Measurements from ENCODE around the gene STK32B. TPM values are rescaled to one million over a fixed set of nuclear protein-coding genes. Genes with fewer than 3 reads are reported as not detected.
"Not testable (repeated sequence)": the region's sequence is repeated elsewhere in the genome, so short reads cannot be mapped to it uniquely, and the experiment has no call there.

The STK32B gene
- total RNA-seq, 2 experiments from 2014 or later = not detected

GRCh38 chr4:5162909-5163508 is 111.7 kb downstream of the STK32B start:
- no peak for DNase-seq
- ChIA-PET POLR2A (no interaction called here), CTCF (no interaction called here)
- H3K27me3 Mint-ChIP-seq = no peaks in the 10 kb centered on the region
- H3K27ac Mint-ChIP-seq = no peak overlapping the region
- H3K4me1 Mint-ChIP-seq (ENCODE audit: low read depth) = no peaks in the 10 kb centered on the region
- H3K36me3 Mint-ChIP-seq = no peaks in the 10 kb centered on the region
- intact Hi-C loops (cut with micrococcal nuclease) = no loop called here
- H3K4me3 Mint-ChIP-seq = no peak overlapping the region
- no peaks in the 10 kb centered on the region for H3K9me3 Mint-ChIP-seq

- Mint-ChIP-seq H3K9me3 (no peaks in the 10 kb centered on the region), H3K4me1 (ENCODE audit: low read depth) (no peaks in the 10 kb centered on the region), H3K4me3 (no peak overlapping the region), H3K27me3 (no peaks in the 10 kb centered on the region), H3K27ac (no peak overlapping the region), H3K36me3 (no peaks in the 10 kb centered on the region)
- ChIA-PET POLR2A (no interaction called here), CTCF (no interaction called here)
- intact Hi-C loops (cut with micrococcal nuclease) = no loop called here
- no peak for DNase-seq
Measured at GRCh38 chr4:5164221-5164912, 113.1 kb downstream of the STK32B start.

- POLR2A ChIA-PET = no interaction called here
- DNase-seq = no peak
- Mint-ChIP-seq H3K36me3 (no peaks in the 10 kb centered on the region), H3K4me3 (no peak overlapping the region), H3K4me1 (ENCODE audit: low read depth) (no peaks in the 10 kb centered on the region), H3K27me3 (no peaks in the 10 kb centered on the region), H3K9me3 (peaks cover 3% of the 10 kb centered on the region), H3K27ac (no peak overlapping the region)
- intact Hi-C loops (cut with micrococcal nuclease) = no loop called here
- CTCF ChIA-PET = no interaction called here
Measured at GRCh38 chr4:5165420-5166369, 114.4 kb downstream of the STK32B start.

GRCh38 chr4:5166377-5166776 is 115.1 kb downstream of the STK32B start:
- POLR2A ChIA-PET = no interaction called here
- peaks cover 3% of the 10 kb centered on the region for H3K9me3 Mint-ChIP-seq
- no peaks in the 10 kb centered on the region for H3K27me3 Mint-ChIP-seq
- intact Hi-C loops (cut with micrococcal nuclease) = no loop called here
- CTCF ChIA-PET = no interaction called here
- no peak overlapping the region for H3K4me3 Mint-ChIP-seq
- DNase-seq = no peak
- H3K36me3 Mint-ChIP-seq = no peaks in the 10 kb centered on the region
- no peaks in the 10 kb centered on the region for H3K4me1 Mint-ChIP-seq (ENCODE audit: low read depth)
- H3K27ac Mint-ChIP-seq = no peak overlapping the region

- Mint-ChIP-seq H3K4me1 (ENCODE audit: low read depth) (no peaks in the 10 kb centered on the region), H3K27ac (no peak overlapping the region), H3K4me3 (no peak overlapping the region), H3K9me3 (peaks cover 3% of the 10 kb centered on the region), H3K36me3 (no peaks in the 10 kb centered on the region), H3K27me3 (no peaks in the 10 kb centered on the region)
- POLR2A ChIA-PET = no interaction called here
- DNase-seq = no peak
- CTCF ChIA-PET = no interaction called here
- intact Hi-C loops (cut with micrococcal nuclease) = no loop called here
Measured at GRCh38 chr4:5168891-5169290, 117.6 kb downstream of the STK32B start.

- H3K36me3 Mint-ChIP-seq; intact Hi-C loops (cut with micrococcal nuclease); POLR2A ChIA-PET; H3K4me1 Mint-ChIP-seq (ENCODE audit: low read depth); DNase-seq; H3K27ac Mint-ChIP-seq; H3K4me3 Mint-ChIP-seq; H3K9me3 Mint-ChIP-seq; H3K27me3 Mint-ChIP-seq: not testable (repeated sequence)
- CTCF ChIA-PET = interaction anchor here (0.7 kb wide), 1 partner anchor 665 kb away, joined by 3 read pairs; no protein-coding TSS in a partner anchor
Measured at GRCh38 chr4:5175836-5176235, 124.6 kb downstream of the STK32B start.

- intact Hi-C loops (cut with micrococcal nuclease) = no loop called here
- H3K4me3 Mint-ChIP-seq = no peak overlapping the region
- DNase-seq = no peak
- no peaks in the 10 kb centered on the region for H3K4me1 Mint-ChIP-seq (ENCODE audit: low read depth)
- ChIA-PET CTCF (no interaction called here), POLR2A (no interaction called here)
- H3K9me3 Mint-ChIP-seq = no peaks in the 10 kb centered on the region
- no peak overlapping the region for H3K27ac Mint-ChIP-seq
- H3K27me3 Mint-ChIP-seq = peaks cover 7% of the 10 kb centered on the region
- H3K36me3 Mint-ChIP-seq = no peaks in the 10 kb centered on the region
Measured at GRCh38 chr4:5184606-5185005, 133.3 kb downstream of the STK32B start.

- Mint-ChIP-seq H3K9me3 (no peaks in the 10 kb centered on the region), H3K27ac (no peak overlapping the region), H3K36me3 (no peaks in the 10 kb centered on the region), H3K27me3 (peaks cover 7% of the 10 kb centered on the region), H3K4me3 (no peak overlapping the region), H3K4me1 (ENCODE audit: low read depth) (no peaks in the 10 kb centered on the region)
- ChIA-PET CTCF (no interaction called here), POLR2A (no interaction called here)
- no peak for DNase-seq
- intact Hi-C loops (cut with micrococcal nuclease) = no loop called here
Measured at GRCh38 chr4:5185551-5185950, 134.3 kb downstream of the STK32B start.

GRCh38 chr4:5186271-5187064 is 135.2 kb downstream of the STK32B start:
- H3K27me3 Mint-ChIP-seq = peaks cover 7% of the 10 kb centered on the region
- H3K9me3 Mint-ChIP-seq = no peaks in the 10 kb centered on the region
- no peak overlapping the region for H3K4me3 Mint-ChIP-seq
- intact Hi-C loops (cut with micrococcal nuclease) = no loop called here
- POLR2A ChIA-PET = no interaction called here
- no peak overlapping the region for H3K27ac Mint-ChIP-seq
- CTCF ChIA-PET = no interaction called here
- H3K4me1 Mint-ChIP-seq (ENCODE audit: low read depth) = no peaks in the 10 kb centered on the region
- no peak for DNase-seq
- no peaks in the 10 kb centered on the region for H3K36me3 Mint-ChIP-seq

- Mint-ChIP-seq H3K4me3 (no peak overlapping the region), H3K36me3 (no peaks in the 10 kb centered on the region), H3K27ac (no peak overlapping the region), H3K4me1 (ENCODE audit: low read depth) (no peaks in the 10 kb centered on the region), H3K9me3 (no peaks in the 10 kb centered on the region), H3K27me3 (peaks cover 7% of the 10 kb centered on the region)
- ChIA-PET POLR2A (no interaction called here), CTCF (no interaction called here)
- intact Hi-C loops (cut with micrococcal nuclease) = no loop called here
- no peak for DNase-seq
Measured at GRCh38 chr4:5188130-5188529, 136.8 kb downstream of the STK32B start.

- ChIA-PET POLR2A (no interaction called here), CTCF (no interaction called here)
- Mint-ChIP-seq H3K9me3 (no peaks in the 10 kb centered on the region), H3K4me1 (ENCODE audit: low read depth) (no peaks in the 10 kb centered on the region), H3K27me3 (peaks cover under 1% of the 10 kb centered on the region), H3K4me3 (no peak overlapping the region), H3K27ac (no peak overlapping the region), H3K36me3 (no peaks in the 10 kb centered on the region)
- intact Hi-C loops (cut with micrococcal nuclease) = no loop called here
- no peak for DNase-seq
Measured at GRCh38 chr4:5191831-5192230, 140.6 kb downstream of the STK32B start.

- no peaks in the 10 kb centered on the region for H3K9me3 Mint-ChIP-seq
- H3K27me3 Mint-ChIP-seq = no peaks in the 10 kb centered on the region
- POLR2A ChIA-PET = no interaction called here
- DNase-seq = no peak
- intact Hi-C loops (cut with micrococcal nuclease) = no loop called here
- CTCF ChIA-PET = no interaction called here
- H3K36me3 Mint-ChIP-seq = no peaks in the 10 kb centered on the region
- no peak overlapping the region for H3K4me3 Mint-ChIP-seq
- no peaks in the 10 kb centered on the region for H3K4me1 Mint-ChIP-seq (ENCODE audit: low read depth)
- no peak overlapping the region for H3K27ac Mint-ChIP-seq
Measured at GRCh38 chr4:5192271-5192670, 141.0 kb downstream of the STK32B start.

Measured in activated CD4-positive, alpha-beta memory T cell treated with anti-CD3 and anti-CD28 coated beads for 36 hours (primary cell).